AG09309 (cell line): ENCODE data around the gene CEBPB.
"Not testable (repeated sequence)": the region's sequence is repeated elsewhere in the genome, so short reads cannot be mapped to it uniquely, and the experiment has no call there.

Experiments used
- DNase-seq: peaks from one replicate; pipeline ENCODE4 v3.0.0-alpha.2; 2010; ENCODE audit warnings: low read depth
- H3K4me3 ChIP-seq: 2 replicates; pipeline ENCODE4 v1.5.1; 2011; ENCODE audit warnings: mild to moderate bottlenecking, low read depth, low read length, moderate library complexity; ENCODE audit not compliant: control insufficient read depth
- TF ChIP-seq, protein P1 (sequence below): IDR thresholded peaks from 2 replicates; pipeline ENCODE4 v1.5.1; 2011; ENCODE audit warnings: mild to moderate bottlenecking, low read depth, low read length, inconsistent platforms; ENCODE audit not compliant: insufficient read depth, control insufficient read depth; ENCODE audit errors: missing control alignments

Gene CEBPB

DNA sequence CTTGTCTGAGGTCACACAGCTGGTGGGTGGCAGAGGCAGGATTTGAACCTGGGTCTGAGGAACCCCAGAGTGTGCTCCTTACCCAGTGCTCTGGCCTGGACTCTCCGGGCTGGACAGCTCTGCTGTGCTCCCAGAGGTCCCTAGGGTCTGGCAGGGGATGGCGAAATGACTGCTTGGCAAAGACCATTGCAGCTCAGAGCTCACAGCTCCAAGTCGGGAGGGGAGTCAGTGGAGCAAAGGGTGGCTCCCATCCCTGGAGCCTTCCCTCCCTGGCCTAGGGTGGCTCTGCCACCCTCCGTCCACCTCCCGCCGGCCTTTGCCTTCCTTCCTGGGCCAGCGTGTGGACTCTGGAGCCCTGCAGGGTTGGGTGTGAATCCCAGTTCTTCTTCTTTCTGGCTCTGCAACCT is 17.5 kb downstream of the CEBPB start:
- TF ChIP-seq, protein P1, sequence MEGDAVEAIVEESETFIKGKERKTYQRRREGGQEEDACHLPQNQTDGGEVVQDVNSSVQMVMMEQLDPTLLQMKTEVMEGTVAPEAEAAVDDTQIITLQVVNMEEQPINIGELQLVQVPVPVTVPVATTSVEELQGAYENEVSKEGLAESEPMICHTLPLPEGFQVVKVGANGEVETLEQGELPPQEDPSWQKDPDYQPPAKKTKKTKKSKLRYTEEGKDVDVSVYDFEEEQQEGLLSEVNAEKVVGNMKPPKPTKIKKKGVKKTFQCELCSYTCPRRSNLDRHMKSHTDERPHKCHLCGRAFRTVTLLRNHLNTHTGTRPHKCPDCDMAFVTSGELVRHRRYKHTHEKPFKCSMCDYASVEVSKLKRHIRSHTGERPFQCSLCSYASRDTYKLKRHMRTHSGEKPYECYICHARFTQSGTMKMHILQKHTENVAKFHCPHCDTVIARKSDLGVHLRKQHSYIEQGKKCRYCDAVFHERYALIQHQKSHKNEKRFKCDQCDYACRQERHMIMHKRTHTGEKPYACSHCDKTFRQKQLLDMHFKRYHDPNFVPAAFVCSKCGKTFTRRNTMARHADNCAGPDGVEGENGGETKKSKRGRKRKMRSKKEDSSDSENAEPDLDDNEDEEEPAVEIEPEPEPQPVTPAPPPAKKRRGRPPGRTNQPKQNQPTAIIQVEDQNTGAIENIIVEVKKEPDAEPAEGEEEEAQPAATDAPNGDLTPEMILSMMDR: no peak
- H3K4me3 ChIP-seq: no peak overlapping the region
- DNase-seq: no peak

DNA sequence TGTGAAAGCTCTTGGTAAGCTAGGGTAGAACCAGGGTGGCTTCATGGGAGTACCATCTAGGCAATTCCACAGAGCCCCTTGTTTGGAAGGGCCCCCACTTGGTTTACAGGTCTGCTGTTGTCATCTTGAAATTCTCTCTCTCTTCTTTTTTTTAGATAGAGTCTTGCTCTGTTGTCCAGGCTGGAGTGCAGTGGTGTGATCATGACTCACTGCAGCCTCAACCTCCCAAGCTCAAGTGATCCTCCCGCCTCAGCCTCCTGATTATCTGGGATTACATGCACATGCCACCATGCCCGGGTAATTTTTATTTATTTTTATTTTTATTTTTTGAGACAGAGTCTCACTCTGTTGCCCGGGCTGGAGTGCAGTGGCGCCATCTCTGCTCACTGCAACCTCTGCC is 18.2 kb downstream of the CEBPB start:
- not testable (repeated sequence) for DNase-seq, H3K4me3 ChIP-seq

DNA sequence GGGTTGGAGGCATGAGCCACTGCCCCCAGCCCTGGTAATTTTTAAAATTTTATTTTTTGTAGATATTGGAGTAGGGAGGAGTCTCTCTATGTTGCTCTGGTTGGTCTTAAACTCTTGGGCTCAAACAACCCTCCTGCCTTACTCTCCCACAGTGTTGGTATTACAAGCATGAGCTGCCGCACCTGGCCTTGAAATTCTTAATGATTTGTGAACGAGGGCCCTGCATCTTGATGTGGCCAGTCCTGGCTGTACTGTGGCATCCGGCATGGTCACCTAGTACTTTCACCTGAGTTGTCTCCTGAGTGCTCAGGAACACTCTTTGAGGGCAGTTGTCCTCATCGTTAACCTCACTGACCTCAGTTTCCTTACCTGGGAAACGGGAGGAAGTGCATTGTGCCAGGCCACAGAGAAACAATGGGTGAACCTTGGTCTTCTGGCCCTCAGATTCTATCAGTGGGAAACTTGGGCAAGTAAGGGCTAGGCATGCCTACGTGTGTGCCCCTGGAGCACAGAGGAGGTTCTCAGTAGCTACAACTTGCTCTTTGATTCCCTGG is 19.5 kb downstream of the CEBPB start:
- TF ChIP-seq, protein P1: no peak
- DNase-seq: no peak
- H3K4me3 ChIP-seq: no peak overlapping the region

DNA sequence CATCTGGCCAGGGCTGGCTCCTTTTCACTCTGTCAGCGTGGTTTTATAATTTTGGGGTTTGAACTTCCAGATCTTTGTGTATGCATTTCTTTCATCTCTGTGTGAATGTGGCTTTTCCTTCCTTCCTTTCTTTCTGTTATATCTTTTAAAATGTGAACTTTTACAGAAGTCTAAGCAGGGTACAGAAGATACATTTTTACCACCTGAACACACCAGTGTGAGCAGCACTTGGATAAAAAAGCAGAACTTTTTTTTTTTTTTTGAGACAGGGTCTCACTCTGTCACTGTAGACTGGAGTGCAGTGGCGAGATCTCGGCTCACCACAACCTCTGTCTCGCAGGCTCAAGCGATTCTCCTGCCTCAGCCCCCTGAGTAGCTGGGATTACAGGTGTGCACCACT is 20.5 kb downstream of the CEBPB start:
- H3K4me3 ChIP-seq: no peak overlapping the region
- no peak for DNase-seq
- TF ChIP-seq, protein P1: no peak

DNA sequence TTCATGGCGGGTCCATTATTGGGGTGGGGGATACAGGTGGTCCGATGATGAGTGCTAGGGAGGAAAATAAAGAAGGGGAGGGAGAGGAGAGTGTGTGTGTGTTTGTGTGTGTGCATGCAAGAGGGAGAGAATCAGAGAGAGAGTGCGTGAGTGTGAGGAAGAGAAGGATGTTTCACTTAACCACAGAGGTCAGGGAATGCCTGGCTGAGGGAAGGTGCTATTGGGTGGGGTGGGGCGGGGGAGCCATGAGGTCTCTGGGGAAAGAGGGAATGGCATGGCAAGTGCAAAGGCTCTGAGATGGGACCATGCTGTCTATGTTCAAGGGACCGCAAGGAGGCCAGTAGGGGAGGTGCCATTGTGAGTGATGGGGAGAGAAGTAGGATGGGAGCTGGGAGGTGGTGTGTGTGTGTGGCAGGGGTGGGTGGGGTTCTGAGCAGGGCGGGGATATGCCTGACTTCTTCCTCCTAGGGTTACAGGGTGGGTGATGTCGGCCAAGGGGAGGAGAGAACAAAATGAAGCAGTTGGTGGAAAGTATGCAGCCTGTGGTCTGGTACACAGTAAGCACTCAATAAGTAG is 23.0 kb downstream of the CEBPB start:
- TF ChIP-seq, protein P1: no peak
- H3K4me3 ChIP-seq: no peak overlapping the region
- DNase-seq: no peak

DNA sequence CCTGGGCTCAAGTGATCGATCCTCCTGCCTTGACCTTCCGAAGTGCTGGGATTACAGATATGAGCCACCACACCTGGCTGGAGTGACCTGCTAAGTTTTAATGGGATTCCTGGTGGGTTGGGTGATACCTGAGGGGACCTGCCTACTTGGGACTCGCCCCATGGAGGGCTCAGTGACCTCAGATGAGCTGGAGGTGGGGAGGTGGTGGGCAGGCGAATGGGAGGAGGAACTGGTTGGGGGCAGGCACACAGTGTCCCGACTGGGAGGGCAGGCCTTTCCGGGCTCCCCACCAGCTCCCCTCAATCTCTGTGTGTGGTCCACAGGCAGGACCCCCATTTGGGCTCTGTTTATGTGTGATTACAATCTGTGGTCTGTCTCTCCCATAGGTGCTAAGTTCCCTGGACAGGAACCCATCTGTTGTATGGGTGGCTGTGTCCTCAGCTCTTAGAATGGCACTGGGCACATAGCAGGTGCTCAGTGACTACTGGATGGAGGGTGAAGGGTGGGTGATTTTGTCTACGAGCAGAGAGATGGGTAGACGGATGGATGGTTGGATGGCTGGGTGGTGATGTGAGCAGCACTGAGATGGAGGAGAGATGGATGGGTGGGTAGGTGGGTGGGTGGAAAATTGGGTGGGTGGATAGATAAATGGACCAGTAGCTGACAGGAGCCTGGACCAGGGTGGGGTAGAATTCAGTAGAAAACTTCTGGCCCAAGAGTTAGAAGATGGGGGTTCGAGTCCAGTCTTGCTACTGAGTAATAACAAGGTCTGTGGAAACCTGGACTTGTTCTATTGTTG is 23.8 kb downstream of the CEBPB start:
- DNase-seq: no peak
- TF ChIP-seq, protein P1: no peak
- H3K4me3 ChIP-seq: no peak overlapping the region

DNA sequence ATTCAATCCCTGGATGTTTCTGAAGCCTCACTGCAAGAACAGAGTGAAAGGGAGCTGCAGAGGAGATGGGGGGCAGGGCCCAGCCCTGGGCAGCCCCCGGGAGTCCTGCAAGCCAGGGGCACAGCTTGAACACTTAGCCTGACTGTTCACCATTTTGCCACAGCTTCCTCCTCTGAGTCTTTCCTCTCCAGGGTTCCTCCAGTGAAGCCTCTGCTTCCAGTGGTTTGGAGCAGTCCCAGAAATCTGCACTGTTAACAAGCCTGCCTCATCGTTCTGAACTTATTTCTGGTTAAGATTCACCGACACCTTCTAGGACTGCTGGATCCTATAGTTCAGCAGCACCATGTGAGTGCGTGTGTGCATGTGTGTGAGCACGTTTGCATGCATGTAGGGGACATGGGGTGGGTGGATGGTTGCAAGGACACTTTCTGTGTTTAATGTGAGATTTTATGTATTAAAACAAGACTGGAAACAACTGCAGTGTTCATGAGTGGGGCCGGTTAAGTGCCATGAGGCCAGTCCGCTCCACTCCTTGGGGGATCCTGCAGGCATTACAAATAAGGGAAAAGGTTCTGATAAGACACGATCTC is 24.6 kb downstream of the CEBPB start:
- no peak for DNase-seq
- H3K4me3 ChIP-seq: no peak overlapping the region
- TF ChIP-seq, protein P1: no peak
